Measurements from ENCODE around the gene C1QL3. TPM values are rescaled to one million over a fixed set of nuclear protein-coding genes. Genes with fewer than 3 reads are reported as not detected.

The C1QL3 gene
- polyA plus RNA-seq, 4 donors = 0.07 to 0.69 TPM; not detected in 2

Other genes starting within 250 kb of the C1QL3 start
- 10 to 100 TPM in 3 of 4 donors, 1 to 10 TPM in 1; 7.8 to 12.4 (median 10.6) TPM for gene PTER, start 84.9 kb downstream of the C1QL3 start, polyA plus RNA-seq

All from small intestine (tissue), 4 donors.